ENCODE results near the gene KRTAP5-8. TPM values are rescaled to one million over a fixed set of nuclear protein-coding genes. Genes with fewer than 3 reads are reported as not detected.
"Not testable (repeated sequence)": the region's sequence is repeated elsewhere in the genome, so short reads cannot be mapped to it uniquely, and the experiment has no call there.

The KRTAP5-8 gene
- total and polyA plus RNA-seq, 2 donors (not counting 3 experiments of a cell fraction or from before 2014, with no cell fraction given), result 0.17 TPM; not detected in 1

GRCh38 chr11:71567633-71568032, 29.8 kb downstream of the KRTAP5-8 start:
- H3K9me3 ChIP-seq (replicated peaks; ENCODE audit: control insufficient read depth, insufficient read depth, low read length); POLR2A ChIA-PET; intact Hi-C loops (cut with micrococcal nuclease); H3K79me2 ChIP-seq (ENCODE audit: control insufficient read depth, insufficient read depth, low read length); H3K4me3 ChIP-seq (replicated peaks in 1 of 3; ENCODE audit: insufficient read depth in 1 of 3, low read depth in 1 of 3, low read length in 3 of 3); H4K20me1 ChIP-seq (replicated peaks; ENCODE audit: control insufficient read depth, extremely low read depth, insufficient read depth, low read length); H3K9me1 ChIP-seq (replicated peaks; ENCODE audit: control insufficient read depth, extremely low read depth, insufficient read depth, low read length); FAIRE-seq; dilution Hi-C loops (cut with MboI; ENCODE audit: extremely low pct_ligation_motif_present, low sequenced_read_pairs); H3K9ac ChIP-seq (replicated peaks; ENCODE audit: extremely low read depth, insufficient read depth, low read length); H3K4me1 ChIP-seq (ENCODE audit: control insufficient read depth, extremely low read depth, insufficient read depth, low read length); H3K36me3 ChIP-seq (ENCODE audit: control insufficient read depth in 2 of 2, extremely low read depth in 1 of 2, insufficient read depth in 2 of 2, low read length in 2 of 2); DNase-seq (ENCODE audit: low read depth, low spot score); H3K27me3 ChIP-seq (ENCODE audit: control insufficient read depth in 2 of 2, insufficient read depth in 2 of 2, low read length in 2 of 2); H3K4me2 ChIP-seq (ENCODE audit: insufficient read depth, low read length); BruUV-seq (replicated peaks); H3K27ac ChIP-seq (ENCODE audit: insufficient read depth, low read depth, low read length); H2AFZ ChIP-seq (ENCODE audit: low read depth, low read length): not testable (repeated sequence)
- CTCF ChIA-PET, result interaction anchor here (1.5 kb wide), 1 partner anchor 12 kb away, joined by 6 read pairs; no protein-coding TSS in a partner anchor

GRCh38 chr11:71568704-71569349, 31.0 kb downstream of the KRTAP5-8 start:
- Histone ChIP-seq H3K4me2 (ENCODE audit: insufficient read depth, low read length) (no peak overlapping the region), H3K27me3 (ENCODE audit: control insufficient read depth in 2 of 2, insufficient read depth in 2 of 2, low read length in 2 of 2) (no peaks in the 10 kb centered on the region), H3K9me3 (replicated peaks; ENCODE audit: control insufficient read depth, insufficient read depth, low read length) (no peaks in the 10 kb centered on the region), H3K36me3 (ENCODE audit: control insufficient read depth in 2 of 2, extremely low read depth in 1 of 2, insufficient read depth in 2 of 2, low read length in 2 of 2) (no peaks in the 10 kb centered on the region), H3K9me1 (replicated peaks; ENCODE audit: control insufficient read depth, extremely low read depth, insufficient read depth, low read length) (no peaks in the 10 kb centered on the region), H3K9ac (replicated peaks; ENCODE audit: extremely low read depth, insufficient read depth, low read length) (no peak overlapping the region), H3K79me2 (ENCODE audit: control insufficient read depth, insufficient read depth, low read length) (no peaks in the 10 kb centered on the region), H3K4me3 (replicated peaks in 1 of 3; ENCODE audit: insufficient read depth in 1 of 3, low read depth in 1 of 3, low read length in 3 of 3) (no peak overlapping the region), H3K4me1 (ENCODE audit: control insufficient read depth, extremely low read depth, insufficient read depth, low read length) (no peaks in the 10 kb centered on the region), H3K27ac (ENCODE audit: insufficient read depth, low read depth, low read length) (no peak overlapping the region), H4K20me1 (replicated peaks; ENCODE audit: control insufficient read depth, extremely low read depth, insufficient read depth, low read length) (no peaks in the 10 kb centered on the region), H2AFZ (ENCODE audit: low read depth, low read length) (no peak overlapping the region)
- intact Hi-C loops (cut with micrococcal nuclease), result no loop called here
- FAIRE-seq (no peak), DNase-seq (ENCODE audit: low read depth, low spot score) (no peak)
- ChIA-PET POLR2A (no interaction called here), CTCF (interaction anchor here (1.5 kb wide), 1 partner anchor 11 kb away, joined by 6 read pairs; no protein-coding TSS in a partner anchor)
- no TSS peak for BruUV-seq (replicated peaks)
- no peak for TF ChIP-seq MAX (IDR thresholded peaks at IDR 0.05; ENCODE audit: insufficient read depth, insufficient read length)
- TF ChIP-seq POLR2AphosphoS5 (IDR thresholded peaks at IDR 0.05; ENCODE audit: insufficient read depth, low read depth, low read length), result no peak
- no peak for TF ChIP-seq POLR2A (IDR thresholded peaks at IDR 0.05; ENCODE audit: low read depth, low read length)
- no peak for TF ChIP-seq CTCF (IDR thresholded peaks at IDR 0.05; ENCODE audit: extremely low read depth in 1 of 2, insufficient read depth in 1 of 2, low read depth in 1 of 2, low read length in 2 of 2)
- no peak for TF ChIP-seq JUN (IDR thresholded peaks at IDR 0.05; ENCODE audit: borderline replicate concordance, insufficient read depth, insufficient read length, low read depth)
- TF ChIP-seq FOS (IDR thresholded peaks at IDR 0.05; ENCODE audit: borderline replicate concordance, insufficient read depth, low read length), result no peak
- dilution Hi-C loops (cut with MboI; ENCODE audit: extremely low pct_ligation_motif_present, low sequenced_read_pairs), result no loop called here

- H3K4me3 ChIP-seq (replicated peaks in 1 of 3; ENCODE audit: insufficient read depth in 1 of 3, low read depth in 1 of 3, low read length in 3 of 3); H3K4me1 ChIP-seq (ENCODE audit: control insufficient read depth, extremely low read depth, insufficient read depth, low read length); H3K79me2 ChIP-seq (ENCODE audit: control insufficient read depth, insufficient read depth, low read length); H3K27me3 ChIP-seq (ENCODE audit: control insufficient read depth in 2 of 2, insufficient read depth in 2 of 2, low read length in 2 of 2); intact Hi-C loops (cut with micrococcal nuclease); DNase-seq (ENCODE audit: low read depth, low spot score); dilution Hi-C loops (cut with MboI; ENCODE audit: extremely low pct_ligation_motif_present, low sequenced_read_pairs); H3K27ac ChIP-seq (ENCODE audit: insufficient read depth, low read depth, low read length); BruUV-seq (replicated peaks); H2AFZ ChIP-seq (ENCODE audit: low read depth, low read length); H4K20me1 ChIP-seq (replicated peaks; ENCODE audit: control insufficient read depth, extremely low read depth, insufficient read depth, low read length); H3K9me3 ChIP-seq (replicated peaks; ENCODE audit: control insufficient read depth, insufficient read depth, low read length); FAIRE-seq; H3K4me2 ChIP-seq (ENCODE audit: insufficient read depth, low read length); H3K9ac ChIP-seq (replicated peaks; ENCODE audit: extremely low read depth, insufficient read depth, low read length); H3K36me3 ChIP-seq (ENCODE audit: control insufficient read depth in 2 of 2, extremely low read depth in 1 of 2, insufficient read depth in 2 of 2, low read length in 2 of 2); H3K9me1 ChIP-seq (replicated peaks; ENCODE audit: control insufficient read depth, extremely low read depth, insufficient read depth, low read length); POLR2A ChIA-PET: not testable (repeated sequence)
- CTCF ChIA-PET, result interaction anchor here (2.5 kb wide), 1 partner anchor 9 kb away, joined by 7 read pairs; no protein-coding TSS in a partner anchor
Observed at GRCh38 chr11:71571101-71571850, 33.5 kb downstream of the KRTAP5-8 start.
